Stimulated activated naive B cell treated with anti-CD40 and anti-IgM and Interleukin-4, amounts not matched to agents 10 μg/mL and 1 μg/mL and 100 μg/mL, for 72 hours (primary cell): ENCODE measurements around the gene LIFR.
A peak's percentile ranks its signal among the peaks of the same experiment; 100 is the strongest.

Experiments used
- ATAC-seq, 2 donors: fragments of 150-1000 bp; cut with Tn5 transposase; replicated peaks; 2 replicates each; pipeline ENCODE4 v1.10.0; 2021; ENCODE audit warnings: moderate library complexity in 1 of 2
- DNase-seq: peaks from one replicate; pipeline ENCODE4 v3.0.0; 2021
- H3K27ac Mint-ChIP-seq: one replicate; pipeline ENCODE4 v1.8.0; 2022; ENCODE audit warnings: mild to moderate bottlenecking, mixed read lengths
- H3K27me3 Mint-ChIP-seq, 2 donors: one replicate each; pipeline ENCODE4 v1.8.0; 2022; ENCODE audit warnings: mixed read lengths in 2 of 2
- H3K36me3 Mint-ChIP-seq, 2 donors: one replicate each; pipeline ENCODE4 v1.8.0; 2022; ENCODE audit warnings: mixed read lengths in 2 of 2, mild to moderate bottlenecking in 1 of 2
- H3K4me1 Mint-ChIP-seq, 2 donors: one replicate each; pipeline ENCODE4 v1.8.0; 2022; ENCODE audit warnings: mixed read lengths in 2 of 2, mild to moderate bottlenecking in 1 of 2
- H3K4me3 Mint-ChIP-seq, 2 donors: one replicate each; pipeline ENCODE4 v1.8.0; 2022; ENCODE audit warnings: mild to moderate bottlenecking in 2 of 2, mixed read lengths in 2 of 2, moderate library complexity in 1 of 2
- H3K9me3 Mint-ChIP-seq, 2 donors: one replicate each; pipeline ENCODE4 v1.8.0; 2022; ENCODE audit warnings: mixed read lengths in 2 of 2, mild to moderate bottlenecking in 1 of 2

Gene LIFR

DNA sequence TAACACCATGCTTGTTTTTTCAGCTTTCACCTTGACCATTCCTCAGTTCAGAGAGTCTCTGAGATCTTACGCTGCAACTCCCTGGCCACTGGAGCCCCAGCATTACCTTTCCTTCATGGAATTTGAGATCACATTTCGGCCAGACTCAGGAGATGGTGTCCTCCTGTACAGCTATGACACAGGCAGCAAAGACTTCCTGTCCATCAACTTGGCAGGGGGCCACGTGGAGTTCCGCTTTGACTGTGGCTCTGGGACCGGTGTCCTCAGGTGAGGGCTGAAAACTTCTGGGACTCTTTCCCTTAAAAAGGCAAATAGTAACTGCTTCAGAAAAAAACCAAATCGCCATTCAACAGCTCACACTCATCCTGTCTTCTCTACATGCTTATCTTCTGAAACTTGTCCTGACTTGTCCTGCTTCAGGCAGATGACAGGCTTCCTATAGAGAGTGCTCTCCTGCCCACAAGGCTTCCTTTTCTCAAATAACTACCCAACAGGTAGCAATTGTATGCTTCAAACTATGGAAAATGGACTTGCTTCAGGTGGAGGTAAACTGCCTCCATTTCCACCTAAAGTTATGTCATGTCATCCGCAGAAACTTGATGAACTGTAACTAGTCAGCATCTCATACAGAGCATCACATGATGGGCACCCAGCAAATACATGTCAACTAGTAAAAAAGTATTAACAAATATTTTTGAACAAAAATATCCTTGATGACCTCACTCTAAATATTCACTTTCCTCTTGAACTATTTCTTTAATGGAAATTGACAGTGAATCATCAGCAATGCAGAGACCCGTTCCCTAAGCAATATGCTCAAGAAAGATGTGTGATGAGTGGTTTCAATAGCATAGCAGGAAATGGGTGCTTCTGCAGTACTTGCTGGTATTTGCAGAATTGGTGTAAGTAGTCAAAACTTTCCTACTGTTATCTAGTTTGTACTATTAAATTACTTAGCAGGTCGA lies 129.2 kb downstream of the LIFR start:
- H3K4me1 Mint-ChIP-seq, result no peaks in the 10 kb centered on the region
- no peak overlapping the region for H3K4me3 Mint-ChIP-seq
- H3K27ac Mint-ChIP-seq, result no peak overlapping the region
- no peaks in the 10 kb centered on the region for H3K36me3 Mint-ChIP-seq
- no peak for DNase-seq
- no peak for ATAC-seq
- peaks cover 0 to 1% of the 10 kb centered on the region in 2 donors for H3K9me3 Mint-ChIP-seq
- H3K27me3 Mint-ChIP-seq, result peaks cover 26 to 29% of the 10 kb centered on the region in 2 donors

- Mint-ChIP-seq H3K9me3 (peaks cover 0 to 1% of the 10 kb centered on the region in 2 donors), H3K4me1 (no peaks in the 10 kb centered on the region), H3K4me3 (no peak overlapping the region), H3K27ac (no peak overlapping the region), H3K27me3 (peaks cover 23 to 28% of the 10 kb centered on the region in 2 donors), H3K36me3 (no peaks in the 10 kb centered on the region)
- peak in 1 of 2 donors; percentile 10 for ATAC-seq
- DNase-seq, result no peak
Measured at GRCh38 chr5:38426490-38426889, 130.0 kb downstream of the LIFR start.
